GM23338 (cell line): ENCODE data around the gene LHX5. TPM values are rescaled to one million over a fixed set of nuclear protein-coding genes. Genes with fewer than 3 reads are reported as not detected.

Experiments
- ATAC-seq: fragments of 200-7000 bp; cut with Tn5 transposase; 3 replicates; pipeline ENCODE4 v1.9.1; 2020
- DNase-seq: peaks from one replicate; pipeline ENCODE4 v3.0.0-alpha.2; 2015; ENCODE audit warnings: low spot score
- H2AFZ ChIP-seq: fragments of 200-600 bp; sonication (generic); 2 replicates; pipeline ENCODE4 v1.8.0; 2016; ENCODE audit warnings: antibody characterized with exemption, mild to moderate bottlenecking, moderate library complexity
- H3F3A ChIP-seq: fragments of 200-600 bp; sonication (generic); replicated peaks from 2 replicates; pipeline ENCODE4 v1.8.0; 2017; ENCODE audit warnings: antibody characterized with exemption, mixed run types, low read depth
- H3K27ac ChIP-seq: fragments of 200-600 bp; sonication (generic); 2 replicates; pipeline ENCODE4 v1.6.1; 2016; ENCODE audit warnings: low read depth
- H3K27me3 ChIP-seq: fragments of 200-600 bp; sonication (generic); 2 replicates; pipeline ENCODE4 v1.8.0; 2016; ENCODE audit warnings: mild to moderate bottlenecking, mixed run types, moderate library complexity; ENCODE audit not compliant: insufficient read depth
- H3K36me3 ChIP-seq: fragments of 200-600 bp; sonication (generic); 2 replicates; pipeline ENCODE4 v1.8.0; 2016; ENCODE audit warnings: mild to moderate bottlenecking; ENCODE audit not compliant: insufficient read depth
- H3K4me1 ChIP-seq: fragments of 200-600 bp; sonication (generic); 2 replicates; pipeline ENCODE4 v1.8.0; 2016; ENCODE audit warnings: mild to moderate bottlenecking, moderate library complexity; ENCODE audit not compliant: insufficient read depth
- H3K4me2 ChIP-seq: fragments of 200-600 bp; sonication (generic); 2 replicates; pipeline ENCODE4 v1.7.1; 2017; ENCODE audit warnings: mixed run types
- H3K4me3 ChIP-seq: fragments of 200-600 bp; sonication (generic); 2 replicates; pipeline ENCODE4 v1.6.1; 2016; ENCODE audit warnings: mixed run types
- H3K79me2 ChIP-seq: fragments of 200-600 bp; sonication (generic); replicated peaks from 2 replicates; pipeline ENCODE4 v1.8.0; 2017; ENCODE audit warnings: mild to moderate bottlenecking; ENCODE audit not compliant: insufficient read depth
- H3K9me2 ChIP-seq: fragments of 200-600 bp; sonication (generic); 2 replicates; pipeline ENCODE4 v1.8.0; 2017; ENCODE audit not compliant: insufficient read depth
- H4K20me1 ChIP-seq: fragments of 200-600 bp; sonication (generic); replicated peaks from 2 replicates; pipeline ENCODE4 v1.8.0; 2017; ENCODE audit warnings: mild to moderate bottlenecking; ENCODE audit not compliant: insufficient read depth
- H3K27ac Mint-ChIP-seq: 2 replicates; pipeline ENCODE4 v1.8.0; 2020; ENCODE audit warnings: inconsistent platforms, mild to moderate bottlenecking, moderate library complexity, mixed read lengths
- H3K27me3 Mint-ChIP-seq: 3 replicates; pipeline ENCODE4 v1.8.0; 2022; ENCODE audit warnings: low read depth, mild to moderate bottlenecking, moderate library complexity, mixed read lengths, inconsistent platforms; ENCODE audit not compliant: insufficient read depth, poor library complexity
- H3K36me3 Mint-ChIP-seq: 3 replicates; pipeline ENCODE4 v1.8.0; 2021; ENCODE audit warnings: low read depth, mild to moderate bottlenecking, inconsistent platforms, moderate library complexity, mixed read lengths
- H3K4me1 Mint-ChIP-seq: 3 replicates; pipeline ENCODE4 v1.8.0; 2020; ENCODE audit warnings: mild to moderate bottlenecking, inconsistent platforms, mixed read lengths
- H3K4me3 Mint-ChIP-seq: 3 replicates; pipeline ENCODE4 v1.8.0; 2021; ENCODE audit warnings: moderate library complexity, mild to moderate bottlenecking, inconsistent platforms, mixed read lengths
- H3K9me3 Mint-ChIP-seq: 3 replicates; pipeline ENCODE4 v1.8.0; 2020; ENCODE audit warnings: moderate library complexity, mild to moderate bottlenecking, inconsistent platforms, mixed read lengths
- CREB1 ChIP-seq: fragments of 250-450 bp; sonication (Bioruptor Pico); IDR thresholded peaks from 2 replicates; pipeline ENCODE4 v1.5.0; 2020; ENCODE audit warnings: low read depth, mild to moderate bottlenecking, moderate library complexity
- EZH2 ChIP-seq: fragments of 200-600 bp; sonication (generic); IDR thresholded peaks from one replicate; pipeline ENCODE4 v1.8.0; 2017; ENCODE audit warnings: antibody characterized with exemption, mild to moderate bottlenecking, low read depth; ENCODE audit not compliant: unreplicated experiment
- EZH2phosphoT487 ChIP-seq: fragments of 200-600 bp; sonication (generic); IDR thresholded peaks from one replicate; pipeline ENCODE4 v1.8.1; 2018; ENCODE audit warnings: antibody characterized with exemption; ENCODE audit not compliant: unreplicated experiment
- JUNB ChIP-seq: IDR thresholded peaks from one replicate; pipeline ENCODE4 v1.6.1; 2016; ENCODE audit warnings: antibody characterized with exemption; ENCODE audit not compliant: unreplicated experiment
- NANOG ChIP-seq: IDR thresholded peaks from 2 replicates; pipeline ENCODE4 v1.6.1; 2016; ENCODE audit warnings: antibody characterized with exemption, borderline replicate concordance
- POLR2AphosphoS5 ChIP-seq: IDR thresholded peaks from 2 replicates; pipeline ENCODE4 v1.6.1; 2016; ENCODE audit warnings: antibody characterized with exemption, low read depth
- STAT1 ChIP-seq: IDR thresholded peaks from one replicate; pipeline ENCODE4 v1.6.1; 2016; ENCODE audit warnings: antibody characterized with exemption; ENCODE audit not compliant: unreplicated experiment
- ZNF114 ChIP-seq: fragments of 250-450 bp; sonication (Bioruptor Pico); IDR thresholded peaks from 2 replicates; pipeline ENCODE4 v1.5.0; 2020; ENCODE audit warnings: mild to moderate bottlenecking, moderate library complexity
- ZNF331 ChIP-seq: fragments of 250-450 bp; sonication (Bioruptor Pico); IDR thresholded peaks from 2 replicates; pipeline ENCODE4 v1.5.0; 2020; ENCODE audit warnings: low read depth, mild to moderate bottlenecking, moderate library complexity
- polyA plus RNA-seq: library from polyadenylated mRNA; unstranded; fragments of >200 nt; fragmentation: Nextera tagmentation; extraction: Ambion mirVana; gene quantifications from 2 replicates; pipeline ENCODE4 v1.2.1, GENCODE V29; 2016
- total RNA-seq: library from RNA; depleted of rRNA; stranded (reverse); fragments of >200 nt; shearing (Covaris generic); gene quantifications from 2 replicates; pipeline ENCODE4 v1.2.3, GENCODE V29; 2014
- TF ChIP-seq, protein P1 (sequence below), 2 experiments: fragments of 200-600 bp in 1 of 2; sonication (generic) in 1 of 2; conservative IDR thresholded peaks; 2 replicates each; pipeline versions ENCODE4 v1.5.1 to v1.6.1; 2016 to 2017; ENCODE audit warnings: antibody characterized with exemption in 2 of 2, low read depth in 2 of 2, mild to moderate bottlenecking in 2 of 2, moderate library complexity in 1 of 2
- TF ChIP-seq, protein P2 (sequence below): IDR thresholded peaks from 2 replicates; pipeline ENCODE4 v1.6.1; 2016; ENCODE audit warnings: antibody characterized with exemption
- TF ChIP-seq, protein P3 (sequence below): IDR thresholded peaks from one replicate; pipeline ENCODE4 v1.6.1; 2018; ENCODE audit warnings: antibody characterized with exemption; ENCODE audit not compliant: unreplicated experiment
- TF ChIP-seq, protein P4 (sequence below): fragments of 250-450 bp; sonication (Bioruptor Pico); IDR thresholded peaks from 2 replicates; pipeline ENCODE4 v1.5.0; 2020; ENCODE audit warnings: mild to moderate bottlenecking, moderate library complexity

The LHX5 gene
- total and polyA plus RNA-seq, 2 experiments from 2014 or later, result 0.18 TPM; not detected in 1

GRCh38 chr12:113505941-113506340, 34.3 kb upstream of the LHX5 start:
- Histone ChIP-seq H3K36me3 (no peaks in the 10 kb centered on the region), H3K27ac (no peak overlapping the region), H3K4me3 (no peak overlapping the region), H4K20me1 (no peaks in the 10 kb centered on the region), H3K4me1 (peaks cover 6% of the 10 kb centered on the region; the same call in 1 of the 2 replicates), H3K9me2 (no peaks in the 10 kb centered on the region), H3F3A (no peaks in the 10 kb centered on the region), H3K27me3 (no peaks in the 10 kb centered on the region), H3K79me2 (no peaks in the 10 kb centered on the region), H3K4me2 (no peak overlapping the region), H2AFZ (no peak overlapping the region)
- ATAC-seq (peak; percentile 30; the same call in 1 of the 3 replicates), DNase-seq (no peak)
- TF ChIP-seq NANOG (no peak), JUNB (no peak), CREB1 (CRISPR knock-in tag) (no peak), EZH2phosphoT487 (no peak), ZNF114 (CRISPR knock-in tag) (no peak), EZH2 (no peak), STAT1 (no peak), POLR2AphosphoS5 (no peak), ZNF331 (CRISPR knock-in tag) (no peak)
- TF ChIP-seq, protein P1, sequence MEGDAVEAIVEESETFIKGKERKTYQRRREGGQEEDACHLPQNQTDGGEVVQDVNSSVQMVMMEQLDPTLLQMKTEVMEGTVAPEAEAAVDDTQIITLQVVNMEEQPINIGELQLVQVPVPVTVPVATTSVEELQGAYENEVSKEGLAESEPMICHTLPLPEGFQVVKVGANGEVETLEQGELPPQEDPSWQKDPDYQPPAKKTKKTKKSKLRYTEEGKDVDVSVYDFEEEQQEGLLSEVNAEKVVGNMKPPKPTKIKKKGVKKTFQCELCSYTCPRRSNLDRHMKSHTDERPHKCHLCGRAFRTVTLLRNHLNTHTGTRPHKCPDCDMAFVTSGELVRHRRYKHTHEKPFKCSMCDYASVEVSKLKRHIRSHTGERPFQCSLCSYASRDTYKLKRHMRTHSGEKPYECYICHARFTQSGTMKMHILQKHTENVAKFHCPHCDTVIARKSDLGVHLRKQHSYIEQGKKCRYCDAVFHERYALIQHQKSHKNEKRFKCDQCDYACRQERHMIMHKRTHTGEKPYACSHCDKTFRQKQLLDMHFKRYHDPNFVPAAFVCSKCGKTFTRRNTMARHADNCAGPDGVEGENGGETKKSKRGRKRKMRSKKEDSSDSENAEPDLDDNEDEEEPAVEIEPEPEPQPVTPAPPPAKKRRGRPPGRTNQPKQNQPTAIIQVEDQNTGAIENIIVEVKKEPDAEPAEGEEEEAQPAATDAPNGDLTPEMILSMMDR (conservative IDR thresholded peaks at IDR 0.05; ENCODE audit: low read depth in 2 of 2), result no peak
- TF ChIP-seq, protein P2, sequence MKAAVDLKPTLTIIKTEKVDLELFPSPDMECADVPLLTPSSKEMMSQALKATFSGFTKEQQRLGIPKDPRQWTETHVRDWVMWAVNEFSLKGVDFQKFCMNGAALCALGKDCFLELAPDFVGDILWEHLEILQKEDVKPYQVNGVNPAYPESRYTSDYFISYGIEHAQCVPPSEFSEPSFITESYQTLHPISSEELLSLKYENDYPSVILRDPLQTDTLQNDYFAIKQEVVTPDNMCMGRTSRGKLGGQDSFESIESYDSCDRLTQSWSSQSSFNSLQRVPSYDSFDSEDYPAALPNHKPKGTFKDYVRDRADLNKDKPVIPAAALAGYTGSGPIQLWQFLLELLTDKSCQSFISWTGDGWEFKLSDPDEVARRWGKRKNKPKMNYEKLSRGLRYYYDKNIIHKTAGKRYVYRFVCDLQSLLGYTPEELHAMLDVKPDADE, result no peak
- TF ChIP-seq, protein P3, sequence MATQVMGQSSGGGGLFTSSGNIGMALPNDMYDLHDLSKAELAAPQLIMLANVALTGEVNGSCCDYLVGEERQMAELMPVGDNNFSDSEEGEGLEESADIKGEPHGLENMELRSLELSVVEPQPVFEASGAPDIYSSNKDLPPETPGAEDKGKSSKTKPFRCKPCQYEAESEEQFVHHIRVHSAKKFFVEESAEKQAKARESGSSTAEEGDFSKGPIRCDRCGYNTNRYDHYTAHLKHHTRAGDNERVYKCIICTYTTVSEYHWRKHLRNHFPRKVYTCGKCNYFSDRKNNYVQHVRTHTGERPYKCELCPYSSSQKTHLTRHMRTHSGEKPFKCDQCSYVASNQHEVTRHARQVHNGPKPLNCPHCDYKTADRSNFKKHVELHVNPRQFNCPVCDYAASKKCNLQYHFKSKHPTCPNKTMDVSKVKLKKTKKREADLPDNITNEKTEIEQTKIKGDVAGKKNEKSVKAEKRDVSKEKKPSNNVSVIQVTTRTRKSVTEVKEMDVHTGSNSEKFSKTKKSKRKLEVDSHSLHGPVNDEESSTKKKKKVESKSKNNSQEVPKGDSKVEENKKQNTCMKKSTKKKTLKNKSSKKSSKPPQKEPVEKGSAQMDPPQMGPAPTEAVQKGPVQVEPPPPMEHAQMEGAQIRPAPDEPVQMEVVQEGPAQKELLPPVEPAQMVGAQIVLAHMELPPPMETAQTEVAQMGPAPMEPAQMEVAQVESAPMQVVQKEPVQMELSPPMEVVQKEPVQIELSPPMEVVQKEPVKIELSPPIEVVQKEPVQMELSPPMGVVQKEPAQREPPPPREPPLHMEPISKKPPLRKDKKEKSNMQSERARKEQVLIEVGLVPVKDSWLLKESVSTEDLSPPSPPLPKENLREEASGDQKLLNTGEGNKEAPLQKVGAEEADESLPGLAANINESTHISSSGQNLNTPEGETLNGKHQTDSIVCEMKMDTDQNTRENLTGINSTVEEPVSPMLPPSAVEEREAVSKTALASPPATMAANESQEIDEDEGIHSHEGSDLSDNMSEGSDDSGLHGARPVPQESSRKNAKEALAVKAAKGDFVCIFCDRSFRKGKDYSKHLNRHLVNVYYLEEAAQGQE, result no peak
- TF ChIP-seq, protein P4, sequence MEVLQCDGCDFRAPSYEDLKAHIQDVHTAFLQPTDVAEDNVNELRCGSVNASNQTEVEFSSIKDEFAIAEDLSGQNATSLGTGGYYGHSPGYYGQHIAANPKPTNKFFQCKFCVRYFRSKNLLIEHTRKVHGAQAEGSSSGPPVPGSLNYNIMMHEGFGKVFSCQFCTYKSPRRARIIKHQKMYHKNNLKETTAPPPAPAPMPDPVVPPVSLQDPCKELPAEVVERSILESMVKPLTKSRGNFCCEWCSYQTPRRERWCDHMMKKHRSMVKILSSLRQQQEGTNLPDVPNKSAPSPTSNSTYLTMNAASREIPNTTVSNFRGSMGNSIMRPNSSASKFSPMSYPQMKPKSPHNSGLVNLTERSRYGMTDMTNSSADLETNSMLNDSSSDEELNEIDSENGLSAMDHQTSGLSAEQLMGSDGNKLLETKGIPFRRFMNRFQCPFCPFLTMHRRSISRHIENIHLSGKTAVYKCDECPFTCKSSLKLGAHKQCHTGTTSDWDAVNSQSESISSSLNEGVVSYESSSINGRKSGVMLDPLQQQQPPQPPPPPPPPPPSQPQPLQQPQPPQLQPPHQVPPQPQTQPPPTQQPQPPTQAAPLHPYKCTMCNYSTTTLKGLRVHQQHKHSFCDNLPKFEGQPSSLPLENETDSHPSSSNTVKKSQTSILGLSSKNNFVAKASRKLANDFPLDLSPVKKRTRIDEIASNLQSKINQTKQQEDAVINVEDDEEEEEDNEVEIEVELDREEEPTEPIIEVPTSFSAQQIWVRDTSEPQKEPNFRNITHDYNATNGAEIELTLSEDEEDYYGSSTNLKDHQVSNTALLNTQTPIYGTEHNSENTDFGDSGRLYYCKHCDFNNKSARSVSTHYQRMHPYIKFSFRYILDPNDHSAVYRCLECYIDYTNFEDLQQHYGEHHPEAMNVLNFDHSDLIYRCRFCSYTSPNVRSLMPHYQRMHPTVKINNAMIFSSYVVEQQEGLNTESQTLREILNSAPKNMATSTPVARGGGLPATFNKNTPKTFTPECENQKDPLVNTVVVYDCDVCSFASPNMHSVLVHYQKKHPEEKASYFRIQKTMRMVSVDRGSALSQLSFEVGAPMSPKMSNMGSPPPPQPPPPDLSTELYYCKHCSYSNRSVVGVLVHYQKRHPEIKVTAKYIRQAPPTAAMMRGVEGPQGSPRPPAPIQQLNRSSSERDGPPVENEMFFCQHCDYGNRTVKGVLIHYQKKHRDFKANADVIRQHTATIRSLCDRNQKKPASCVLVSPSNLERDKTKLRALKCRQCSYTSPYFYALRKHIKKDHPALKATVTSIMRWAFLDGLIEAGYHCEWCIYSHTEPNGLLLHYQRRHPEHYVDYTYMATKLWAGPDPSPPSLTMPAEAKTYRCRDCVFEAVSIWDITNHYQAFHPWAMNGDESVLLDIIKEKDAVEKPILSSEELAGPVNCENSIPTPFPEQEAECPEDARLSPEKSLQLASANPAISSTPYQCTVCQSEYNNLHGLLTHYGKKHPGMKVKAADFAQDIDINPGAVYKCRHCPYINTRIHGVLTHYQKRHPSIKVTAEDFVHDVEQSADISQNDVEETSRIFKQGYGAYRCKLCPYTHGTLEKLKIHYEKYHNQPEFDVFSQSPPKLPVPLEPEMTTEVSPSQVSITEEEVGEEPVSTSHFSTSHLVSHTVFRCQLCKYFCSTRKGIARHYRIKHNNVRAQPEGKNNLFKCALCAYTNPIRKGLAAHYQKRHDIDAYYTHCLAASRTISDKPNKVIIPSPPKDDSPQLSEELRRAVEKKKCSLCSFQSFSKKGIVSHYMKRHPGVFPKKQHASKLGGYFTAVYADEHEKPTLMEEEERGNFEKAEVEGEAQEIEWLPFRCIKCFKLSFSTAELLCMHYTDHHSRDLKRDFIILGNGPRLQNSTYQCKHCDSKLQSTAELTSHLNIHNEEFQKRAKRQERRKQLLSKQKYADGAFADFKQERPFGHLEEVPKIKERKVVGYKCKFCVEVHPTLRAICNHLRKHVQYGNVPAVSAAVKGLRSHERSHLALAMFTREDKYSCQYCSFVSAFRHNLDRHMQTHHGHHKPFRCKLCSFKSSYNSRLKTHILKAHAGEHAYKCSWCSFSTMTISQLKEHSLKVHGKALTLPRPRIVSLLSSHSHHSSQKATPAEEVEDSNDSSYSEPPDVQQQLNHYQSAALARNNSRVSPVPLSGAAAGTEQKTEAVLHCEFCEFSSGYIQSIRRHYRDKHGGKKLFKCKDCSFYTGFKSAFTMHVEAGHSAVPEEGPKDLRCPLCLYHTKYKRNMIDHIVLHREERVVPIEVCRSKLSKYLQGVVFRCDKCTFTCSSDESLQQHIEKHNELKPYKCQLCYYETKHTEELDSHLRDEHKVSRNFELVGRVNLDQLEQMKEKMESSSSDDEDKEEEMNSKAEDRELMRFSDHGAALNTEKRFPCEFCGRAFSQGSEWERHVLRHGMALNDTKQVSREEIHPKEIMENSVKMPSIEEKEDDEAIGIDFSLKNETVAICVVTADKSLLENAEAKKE (CRISPR knock-in tag), result no peak
- Mint-ChIP-seq H3K4me1 (peaks cover 19% of the 10 kb centered on the region), H3K9me3 (peaks cover 4% of the 10 kb centered on the region; the same call in 1 of the 3 replicates), H3K27me3 (peaks cover 9% of the 10 kb centered on the region), H3K27ac (no peak overlapping the region), H3K4me3 (no peak overlapping the region), H3K36me3 (no peaks in the 10 kb centered on the region)
